MM.1S (cell line): ENCODE data around the gene PARVB.

Source experiments
- CTCF ChIP-seq: fragments of 300-600 bp; sonication (generic); IDR thresholded peaks from 2 replicates; pipeline ENCODE4 v1.5.1; 2016; ENCODE audit warnings: antibody characterized with exemption, low read length, mixed read lengths
- EZH2 ChIP-seq: fragments of 300-600 bp; sonication (generic); optimal IDR thresholded peaks from 2 replicates; pipeline ENCODE3; 2017; ENCODE audit warnings: low read depth, mild to moderate bottlenecking, antibody characterized with exemption, low read length, mixed read lengths
- EZH2phosphoT487 ChIP-seq: fragments of 300-600 bp; sonication (generic); IDR thresholded peaks from 2 replicates; pipeline ENCODE4 v1.6.1; 2018; ENCODE audit warnings: antibody characterized with exemption, low read length

DNA sequence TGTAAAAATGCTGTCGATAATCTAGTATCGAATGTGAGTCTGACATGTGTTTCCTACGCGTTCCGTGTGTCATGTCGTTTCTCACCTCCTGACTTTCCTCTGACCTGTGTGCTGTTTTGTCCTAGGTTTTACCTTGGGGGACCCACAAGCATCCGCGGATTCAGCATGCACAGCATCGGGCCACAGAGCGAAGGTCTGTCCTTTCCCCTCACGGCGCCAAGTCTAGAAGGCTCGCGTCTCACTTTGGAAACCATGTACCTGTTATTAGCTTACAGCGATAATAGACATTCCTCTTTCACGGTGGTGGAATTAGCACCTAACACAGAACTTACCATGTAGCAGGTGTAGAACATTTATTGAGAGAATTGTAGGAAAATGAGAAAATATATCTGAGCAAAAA is 40.3 kb upstream of the PARVB start:
- TF ChIP-seq CTCF (no peak), EZH2phosphoT487 (no peak), EZH2 (no peak)
